IPS DF 4.7 (cell line): ENCODE measurements around the gene NBEAL2.
A peak's percentile ranks its signal among the peaks of the same experiment; 100 is the strongest.
"Not testable (repeated sequence)": the region's sequence is repeated elsewhere in the genome, so short reads cannot be mapped to it uniquely, and the experiment has no call there.

Experiments used
- DNase-seq: peaks from one replicate; pipeline ENCODE4 v3.0.0-alpha.2; 2013; ENCODE audit warnings: low spot score; ENCODE audit errors: extremely low read depth

Gene NBEAL2

GRCh38 chr3:46960835-46961234 lies 18.6 kb upstream of the NBEAL2 start:
- DNase-seq: no peak

- DNase-seq: no peak
Observed at GRCh38 chr3:46962427-46962826, 17.0 kb upstream of the NBEAL2 start.

DNA sequence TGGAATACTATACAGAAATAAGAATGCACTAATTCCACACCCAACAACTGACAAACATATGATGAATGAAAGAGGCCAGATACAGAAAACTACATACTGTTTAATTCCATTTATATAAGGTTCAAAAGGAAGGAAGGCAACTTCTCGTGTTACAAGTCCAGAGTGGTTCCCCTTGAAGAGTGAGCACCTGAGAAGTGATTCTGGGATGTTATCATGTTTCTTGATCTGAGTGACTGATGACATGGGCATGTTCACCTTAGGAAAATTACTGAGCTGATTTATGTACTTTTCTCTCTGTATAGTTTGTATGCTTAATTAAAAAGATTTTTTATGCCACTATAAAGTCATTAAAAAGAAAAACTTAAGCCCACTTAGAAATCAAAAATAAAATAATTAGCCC lies 16.5 kb upstream of the NBEAL2 start:
- DNase-seq: no peak

GRCh38 chr3:46964038-46964590 lies 15.4 kb upstream of the NBEAL2 start:
- DNase-seq: not testable (repeated sequence)

- no peak for DNase-seq
Observed at GRCh38 chr3:46965151-46965550, 14.3 kb upstream of the NBEAL2 start.

GRCh38 chr3:46966811-46967210 lies 12.7 kb upstream of the NBEAL2 start:
- DNase-seq: no peak

GRCh38 chr3:46968783-46969428 lies 10.6 kb upstream of the NBEAL2 start:
- no peak for DNase-seq

DNA sequence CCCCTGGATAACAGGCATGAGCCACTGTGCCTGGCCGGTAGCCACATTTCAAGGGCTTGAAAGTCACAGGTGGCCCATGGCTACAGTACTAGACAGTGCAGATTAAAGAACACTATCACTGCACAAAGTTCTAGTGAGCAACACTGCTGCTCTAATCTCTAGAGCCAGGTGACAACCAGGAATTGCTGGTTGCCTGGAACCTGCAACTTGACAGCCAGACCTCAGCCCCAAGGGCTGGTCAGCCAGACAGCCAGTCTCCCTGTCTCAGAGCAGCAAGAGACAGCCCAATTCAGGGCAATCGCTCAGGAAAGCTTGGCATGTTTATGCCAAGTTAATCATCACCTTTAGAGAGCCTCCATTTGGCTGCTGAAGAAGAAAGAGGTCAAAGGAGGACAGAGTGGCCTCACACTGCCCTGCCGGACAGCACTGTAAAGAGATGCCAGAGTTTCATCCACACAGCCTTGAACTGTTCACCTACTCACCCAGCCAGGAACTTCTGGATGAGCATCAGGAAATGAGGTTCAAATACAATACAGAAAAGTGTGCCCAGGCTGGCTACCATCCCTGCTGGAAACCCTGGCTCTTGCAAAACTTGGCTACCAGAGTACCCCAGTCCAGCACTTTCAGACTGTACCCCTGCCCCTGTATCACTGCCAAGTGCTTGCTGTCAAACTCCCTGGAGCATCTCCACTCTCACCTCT lies 8.9 kb upstream of the NBEAL2 start:
- no peak for DNase-seq

- DNase-seq: no peak
Observed at GRCh38 chr3:46971151-46971550, 8.3 kb upstream of the NBEAL2 start.

- no peak for DNase-seq
Observed at GRCh38 chr3:46971742-46972141, 7.7 kb upstream of the NBEAL2 start.

GRCh38 chr3:46972396-46972795 lies 7.1 kb upstream of the NBEAL2 start:
- no peak for DNase-seq

DNA sequence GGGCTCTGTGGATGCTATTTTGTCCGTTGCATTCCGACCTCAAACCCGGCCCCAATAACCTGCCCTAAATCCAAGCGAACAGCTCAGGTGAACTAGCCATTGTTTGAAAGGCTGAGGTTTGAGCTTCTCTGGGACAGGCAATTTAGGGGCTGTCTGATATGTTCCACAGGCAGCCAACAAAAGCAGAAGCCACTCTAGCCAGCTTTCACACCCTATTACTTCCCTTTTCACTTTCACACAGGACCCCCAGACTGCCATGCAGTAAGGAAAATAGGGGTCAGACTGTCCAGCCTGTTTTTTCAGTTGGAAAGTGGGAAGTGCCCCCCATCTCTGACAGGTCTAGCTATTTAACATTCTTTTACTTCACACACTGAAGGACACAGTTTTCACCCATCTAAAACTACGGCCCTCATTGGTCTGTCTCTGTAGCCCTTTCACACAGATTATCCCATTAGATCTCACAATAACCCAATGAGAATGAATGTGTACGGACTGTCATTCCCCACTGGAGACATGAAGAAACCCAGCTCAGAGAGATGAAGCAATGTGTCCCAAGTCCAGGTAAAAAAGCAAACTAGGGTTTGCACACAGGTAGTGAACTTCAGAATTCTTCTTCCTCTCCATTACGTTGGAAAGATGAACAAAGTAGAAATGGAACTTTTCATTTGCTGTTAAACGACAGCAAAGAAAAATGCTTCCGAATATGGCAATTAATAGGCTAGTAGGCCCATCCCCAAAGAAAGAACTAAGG lies 4.9 kb upstream of the NBEAL2 start:
- no peak for DNase-seq

GRCh38 chr3:46976326-46977190 lies 2.9 kb upstream of the NBEAL2 start, which contains the start of gene CCDC12:
Gene CCDC12 (minus strand): TSS chr3:46976745. CDS start chr3:46976732, 13 bp downstream.
- DNase-seq: peak; percentile 86

GRCh38 chr3:46977811-46978195 lies 1.7 kb upstream of the NBEAL2 start:
- DNase-seq: no peak

DNA sequence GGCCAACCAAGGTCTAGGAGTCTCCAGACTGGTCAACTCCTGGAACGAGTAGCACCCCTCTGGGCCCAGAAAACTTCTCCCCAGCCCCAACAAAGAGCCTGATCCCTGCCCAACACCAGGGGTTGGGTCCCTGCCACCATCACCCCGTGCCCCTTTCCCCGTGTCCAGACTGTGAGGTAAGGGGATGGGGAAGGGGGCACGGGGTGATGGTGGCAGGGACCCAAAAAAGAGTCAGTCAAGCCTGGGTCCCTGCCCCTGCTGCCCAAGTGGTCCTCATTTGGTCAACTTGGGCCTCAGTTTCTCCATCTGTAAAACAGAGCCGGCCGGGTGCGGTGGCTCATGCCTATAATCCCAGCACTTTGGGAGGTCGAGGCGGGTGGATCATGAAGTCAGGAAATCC lies 1.1 kb upstream of the NBEAL2 start:
- DNase-seq: no peak

DNA sequence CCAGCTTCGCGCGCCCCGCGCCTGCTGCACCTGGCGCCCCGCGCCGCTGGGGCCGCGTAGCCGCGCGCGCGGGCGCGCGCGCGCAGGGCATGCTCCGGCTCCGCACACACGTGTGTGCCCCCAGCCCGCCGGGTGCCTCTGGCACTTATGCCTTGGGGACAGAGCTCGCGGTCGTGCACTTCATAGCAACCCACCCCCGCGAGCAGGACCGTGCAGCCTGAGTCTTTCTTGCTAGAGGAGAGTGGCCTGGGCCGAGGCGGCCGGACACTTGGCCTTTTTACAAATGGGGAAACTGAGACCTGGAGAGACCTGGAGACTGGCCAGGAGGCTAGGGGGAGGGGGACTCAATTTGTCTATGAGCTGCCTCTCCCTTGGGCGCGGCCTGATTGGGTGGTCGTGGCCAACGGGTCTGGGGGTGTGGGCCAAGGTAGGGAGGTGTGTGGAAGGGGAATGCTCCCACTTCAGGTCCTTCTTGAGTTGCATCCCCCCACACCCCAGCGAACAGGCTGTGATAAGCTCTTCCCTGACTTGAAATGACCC lies 562 bp downstream of the NBEAL2 start:
- no peak for DNase-seq

- DNase-seq: no peak
Observed at GRCh38 chr3:46981932-46982471, 2.5 kb downstream of the NBEAL2 start.

DNA sequence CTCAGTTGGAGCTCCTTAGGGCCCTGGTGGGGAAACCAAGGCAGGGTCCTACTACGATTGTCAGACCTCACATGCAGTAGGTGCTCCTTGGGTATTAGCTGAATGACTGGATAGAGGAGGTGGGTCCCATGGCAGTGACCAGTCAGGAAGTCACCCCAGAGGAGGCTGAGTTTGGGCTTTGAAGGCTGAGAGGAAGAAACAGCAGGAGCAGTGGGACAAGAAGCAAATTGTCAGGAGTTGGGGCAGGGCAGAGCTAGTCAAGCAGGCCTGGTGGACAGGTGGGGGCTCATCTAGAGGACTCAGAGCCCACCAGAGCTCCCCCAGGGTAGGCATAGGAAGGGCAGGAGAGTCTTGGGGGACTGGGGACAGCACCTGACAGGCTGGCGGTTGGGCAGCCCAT lies 3.1 kb downstream of the NBEAL2 start:
- DNase-seq: no peak

- no peak for DNase-seq
Observed at GRCh38 chr3:46984591-46985459, 5.4 kb downstream of the NBEAL2 start.

- no peak for DNase-seq
Observed at GRCh38 chr3:46985588-46985987, 6.1 kb downstream of the NBEAL2 start.
